Smooth muscle cell (in vitro differentiated cells): Measurements from ENCODE around the gene PTK6. TPM values are rescaled to one million over a fixed set of nuclear protein-coding genes. Genes with fewer than 3 reads are reported as not detected.

ENCODE experiments used
- DNase-seq: peaks from one replicate; lab custom pipeline; 2025; ENCODE audit not compliant: unreplicated experiment; lab: John Stamatoyannopoulos, UW
- H2AFZ ChIP-seq: fragments of 200-600 bp; sonication (generic); 2 replicates; pipeline ENCODE4 v1.6.0; 2016; ENCODE audit warnings: antibody characterized with exemption, low read depth, mild to moderate bottlenecking
- H3F3A ChIP-seq: fragments of 200-600 bp; sonication (generic); 2 replicates; pipeline ENCODE4 v1.6.0; 2017; ENCODE audit warnings: antibody characterized with exemption, low read depth
- H3K27ac ChIP-seq: fragments of 200-600 bp; sonication (generic); 2 replicates; pipeline ENCODE4 v1.5.1; 2016; ENCODE audit warnings: low read depth, mild to moderate bottlenecking
- H3K27me3 ChIP-seq: fragments of 200-600 bp; sonication (generic); 2 replicates; pipeline ENCODE4 v1.6.1; 2016; ENCODE audit warnings: low read depth, mild to moderate bottlenecking
- H3K36me3 ChIP-seq: fragments of 200-600 bp; sonication (generic); 2 replicates; pipeline ENCODE4 v1.5.1; 2016; ENCODE audit warnings: low read depth
- H3K4me1 ChIP-seq: fragments of 200-600 bp; sonication (generic); 2 replicates; pipeline ENCODE4 v1.5.1; 2016; ENCODE audit warnings: low read depth
- H3K4me2 ChIP-seq: fragments of 200-600 bp; sonication (generic); 2 replicates; pipeline ENCODE4 v1.6.0; 2016; ENCODE audit warnings: mild to moderate bottlenecking
- H3K4me3 ChIP-seq: fragments of 200-600 bp; sonication (generic); 2 replicates; pipeline ENCODE4 v1.5.1; 2016; ENCODE audit warnings: mild to moderate bottlenecking
- H3K79me2 ChIP-seq: fragments of 200-600 bp; sonication (generic); 2 replicates; pipeline ENCODE4 v1.6.0; 2016; ENCODE audit warnings: low read depth, mild to moderate bottlenecking
- H3K9ac ChIP-seq: fragments of 200-600 bp; sonication (generic); 2 replicates; pipeline ENCODE4 v1.6.0; 2016; ENCODE audit warnings: low read depth
- H3K9me3 ChIP-seq: fragments of 200-600 bp; sonication (generic); replicated peaks from 2 replicates; pipeline ENCODE4 v1.5.1; 2016; ENCODE audit warnings: low read depth
- H4K20me1 ChIP-seq: fragments of 200-600 bp; sonication (generic); 2 replicates; pipeline ENCODE4 v1.6.0; 2016; ENCODE audit warnings: low read depth
- WGBS: methylation state at CpG from one replicate; pipeline ENCODE4 v1.1.7; 2016; ENCODE audit warnings: low lambda C conversion rate; 5-methylcytosine and 5-hydroxymethylcytosine counted together
- polyA plus RNA-seq: library from polyadenylated mRNA; unstranded; fragments of >200 nt; fragmentation: Nextera tagmentation; extraction: Ambion mirVana; gene quantifications from 2 replicates; pipeline ENCODE4 v1.2.1, GENCODE V29; 2016
- total RNA-seq: library from RNA; depleted of rRNA; stranded (reverse); fragments of >200 nt; gene quantifications from 2 replicates; pipeline ENCODE4 v1.2.3, GENCODE V29; 2014
- TF ChIP-seq, protein P1 (sequence below): fragments of 200-600 bp; sonication (generic); IDR thresholded peaks from 2 replicates; pipeline ENCODE4 v1.5.1; 2017; ENCODE audit warnings: borderline replicate concordance, mild to moderate bottlenecking, antibody characterized with exemption; ENCODE audit not compliant: insufficient read depth, poor library complexity, severe bottlenecking

PTK6 gene
- total and polyA plus RNA-seq, 2 experiments from 2014 or later: 0.05 TPM; not detected in 1

DNA sequence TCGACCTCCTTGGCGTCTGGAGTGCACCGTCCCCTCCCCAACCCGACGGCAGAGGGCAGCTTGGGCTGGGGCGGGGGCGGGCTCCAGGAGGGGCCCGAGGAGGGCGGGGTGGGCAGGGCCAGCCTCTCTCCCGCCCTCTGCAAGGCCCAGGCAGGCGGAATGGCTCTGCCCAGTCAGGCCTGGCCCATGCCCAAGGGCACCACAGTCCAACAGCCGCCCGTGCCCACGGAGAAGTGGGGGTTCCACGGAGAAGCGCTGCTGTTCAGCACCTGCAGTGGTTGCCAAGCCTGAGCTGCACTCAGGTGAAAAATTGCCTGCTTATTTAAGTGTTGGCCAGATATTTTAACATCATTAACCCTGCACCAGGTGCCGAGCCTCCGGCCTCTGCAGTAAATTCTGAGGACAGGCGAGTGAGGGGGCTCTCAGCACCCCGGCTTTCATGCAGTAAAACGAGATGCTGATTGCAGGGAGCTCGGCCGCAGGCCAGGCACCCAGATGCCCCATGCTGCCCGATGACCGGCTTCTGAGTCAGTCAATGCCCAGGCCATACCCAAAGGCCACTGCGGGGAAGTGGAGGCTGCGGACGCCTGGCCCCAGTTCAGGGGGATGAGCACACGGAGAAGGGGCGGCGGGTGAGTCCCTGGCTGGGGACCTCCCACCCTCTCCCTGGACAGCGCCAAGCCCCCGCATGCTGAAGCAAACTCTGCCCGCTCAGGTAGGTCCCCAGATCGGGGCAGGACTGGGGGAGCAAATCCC, 10.7 kb upstream of the PTK6 start, which contains the start of gene SRMS:
SRMS (minus strand) TSS at position 25 of the 756 bp plus-strand sequence. CDS start 286 bp downstream, outside the sequence.
- Histone ChIP-seq H3K9me3 (no peaks in the 10 kb centered on the region), H3F3A (peaks cover 7% of the 10 kb centered on the region), H3K4me2 (no peak within 1 kb of the TSS), H3K36me3 (no peaks in the 10 kb centered on the region), H3K79me2 (no peaks in the 10 kb centered on the region), H3K4me3 (no peak within 1 kb of the TSS), H2AFZ (no peak within 1 kb of the TSS), H4K20me1 (no peaks in the 10 kb centered on the region), H3K27ac (no peak within 1 kb of the TSS), H3K9ac (no peak within 1 kb of the TSS), H3K4me1 (no peaks in the 10 kb centered on the region), H3K27me3 (no peaks in the 10 kb centered on the region)
- 69% methylated on average over 28 of the region's 35 CpGs for WGBS
- no peak for DNase-seq
- TF ChIP-seq, protein P1, sequence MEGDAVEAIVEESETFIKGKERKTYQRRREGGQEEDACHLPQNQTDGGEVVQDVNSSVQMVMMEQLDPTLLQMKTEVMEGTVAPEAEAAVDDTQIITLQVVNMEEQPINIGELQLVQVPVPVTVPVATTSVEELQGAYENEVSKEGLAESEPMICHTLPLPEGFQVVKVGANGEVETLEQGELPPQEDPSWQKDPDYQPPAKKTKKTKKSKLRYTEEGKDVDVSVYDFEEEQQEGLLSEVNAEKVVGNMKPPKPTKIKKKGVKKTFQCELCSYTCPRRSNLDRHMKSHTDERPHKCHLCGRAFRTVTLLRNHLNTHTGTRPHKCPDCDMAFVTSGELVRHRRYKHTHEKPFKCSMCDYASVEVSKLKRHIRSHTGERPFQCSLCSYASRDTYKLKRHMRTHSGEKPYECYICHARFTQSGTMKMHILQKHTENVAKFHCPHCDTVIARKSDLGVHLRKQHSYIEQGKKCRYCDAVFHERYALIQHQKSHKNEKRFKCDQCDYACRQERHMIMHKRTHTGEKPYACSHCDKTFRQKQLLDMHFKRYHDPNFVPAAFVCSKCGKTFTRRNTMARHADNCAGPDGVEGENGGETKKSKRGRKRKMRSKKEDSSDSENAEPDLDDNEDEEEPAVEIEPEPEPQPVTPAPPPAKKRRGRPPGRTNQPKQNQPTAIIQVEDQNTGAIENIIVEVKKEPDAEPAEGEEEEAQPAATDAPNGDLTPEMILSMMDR: no peak

DNA sequence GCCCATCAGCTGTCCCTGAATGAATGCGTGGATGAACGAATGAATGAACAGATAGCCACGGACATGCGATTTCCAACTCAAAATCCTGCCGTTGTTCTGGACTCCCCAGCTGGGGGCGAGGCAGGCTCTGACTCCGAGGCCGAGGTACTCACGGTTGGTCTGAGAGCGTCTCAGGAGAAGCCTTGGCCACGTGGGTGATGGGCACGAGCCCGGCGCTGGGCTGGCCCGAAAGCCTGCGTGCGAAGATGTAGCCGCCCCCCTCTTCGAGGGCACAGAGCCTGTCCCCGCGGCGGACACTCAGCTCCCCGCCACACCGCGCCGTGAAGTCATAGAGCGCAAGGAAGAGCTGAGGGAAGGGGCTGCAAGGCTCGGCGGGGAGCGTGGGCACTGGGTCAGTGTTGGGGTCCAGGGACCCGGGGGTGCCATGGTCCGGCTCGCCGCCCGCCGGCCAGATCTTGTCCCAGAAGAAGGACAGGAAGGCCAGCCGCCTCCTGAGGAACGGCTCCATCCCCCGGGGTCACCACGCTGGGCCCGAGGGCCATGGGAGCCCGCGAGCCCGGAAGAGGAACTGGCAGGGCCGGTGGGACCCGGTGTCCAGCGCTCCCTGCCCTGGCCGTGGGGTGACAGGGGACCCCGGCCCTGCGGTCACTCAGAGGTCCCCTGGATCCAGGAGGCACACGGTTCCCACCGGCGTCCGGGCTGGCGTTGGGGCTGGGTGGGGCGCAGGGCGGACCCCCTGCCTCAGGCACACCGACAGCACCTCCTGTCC, 10.0 kb upstream of the PTK6 start:
- Histone ChIP-seq H3K27ac (no peak overlapping the region), H3K36me3 (no peaks in the 10 kb centered on the region), H3K27me3 (no peaks in the 10 kb centered on the region), H3K4me1 (no peaks in the 10 kb centered on the region), H3F3A (no peaks in the 10 kb centered on the region), H3K4me3 (no peak overlapping the region), H3K9ac (no peak overlapping the region), H3K9me3 (no peaks in the 10 kb centered on the region), H4K20me1 (no peaks in the 10 kb centered on the region), H3K79me2 (no peaks in the 10 kb centered on the region), H3K4me2 (no peak overlapping the region), H2AFZ (no peak overlapping the region)
- DNase-seq: no peak
- 84% methylated on average over 56 of the region's 58 CpGs for WGBS
- TF ChIP-seq, protein P1: no peak

DNA sequence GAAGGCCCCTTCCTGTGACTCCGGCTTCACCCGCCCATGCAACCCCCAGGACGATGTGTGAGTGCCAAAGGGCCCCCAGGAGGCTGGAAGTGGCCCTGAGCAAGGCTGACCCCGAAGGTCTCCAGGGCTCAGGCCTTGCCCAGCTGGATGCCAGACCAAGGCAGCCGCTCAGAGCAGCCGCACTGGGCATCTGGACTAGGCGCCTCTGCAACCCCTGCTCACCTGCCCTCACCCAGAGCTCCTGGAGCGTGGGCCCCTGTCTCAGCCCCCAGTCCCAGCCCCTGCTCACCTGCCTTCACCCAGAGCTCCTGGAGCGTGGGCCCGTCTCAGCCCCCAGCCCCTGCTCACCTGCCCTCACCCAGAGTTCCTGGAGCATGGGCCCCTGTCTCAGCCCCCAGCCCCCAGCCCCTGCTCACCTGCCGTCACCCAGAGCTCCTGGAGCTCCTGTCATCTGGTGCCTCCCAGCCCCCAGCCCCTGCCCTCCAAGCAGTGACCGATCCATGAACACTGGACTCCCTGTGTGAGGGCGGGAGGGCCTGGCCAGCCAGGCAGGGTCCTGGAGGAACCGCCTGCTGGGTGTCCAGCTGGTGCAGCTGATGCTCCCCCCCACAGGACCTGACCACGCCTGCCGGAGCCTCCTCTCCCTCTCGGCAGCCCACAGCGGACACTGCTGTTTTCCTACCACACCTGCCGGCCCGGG, 9.2 kb upstream of the PTK6 start:
- Histone ChIP-seq H3K4me2 (no peak overlapping the region), H3F3A (no peaks in the 10 kb centered on the region), H3K27me3 (no peaks in the 10 kb centered on the region), H3K9me3 (no peaks in the 10 kb centered on the region), H3K27ac (no peak overlapping the region), H3K4me3 (no peak overlapping the region), H4K20me1 (no peaks in the 10 kb centered on the region), H2AFZ (no peak overlapping the region), H3K4me1 (no peaks in the 10 kb centered on the region), H3K36me3 (no peaks in the 10 kb centered on the region), H3K79me2 (no peaks in the 10 kb centered on the region), H3K9ac (no peak overlapping the region)
- 93% methylated on average over 16 of the region's 20 CpGs for WGBS
- no peak for DNase-seq
- TF ChIP-seq, protein P1: no peak
